MM.1S (cell line): ENCODE results near the gene HS2ST1.
A peak's percentile ranks its signal among the peaks of the same experiment; 100 is the strongest.

Experiments
- DNase-seq: peaks from one replicate; pipeline ENCODE4 v3.0.0-alpha.2; 2015
- H2AFZ ChIP-seq: fragments of 300-600 bp; sonication (generic); 2 replicates; pipeline ENCODE4 v1.6.0; 2016; ENCODE audit warnings: antibody characterized with exemption, low read length
- H3F3A ChIP-seq: fragments of 300-600 bp; sonication (generic); 2 replicates; pipeline ENCODE4 v1.6.1; 2016; ENCODE audit warnings: mild to moderate bottlenecking, antibody characterized with exemption, low read length, moderate library complexity, mixed read lengths; ENCODE audit not compliant: insufficient read depth
- H3K27ac ChIP-seq: fragments of 300-600 bp; sonication (generic); 2 replicates; pipeline ENCODE4 v1.5.1; 2016; ENCODE audit warnings: mild to moderate bottlenecking, low read length
- H3K27me3 ChIP-seq: fragments of 300-600 bp; sonication (generic); replicated peaks from 2 replicates; pipeline ENCODE4 v1.6.0; 2016; ENCODE audit warnings: low read length; ENCODE audit not compliant: insufficient read depth
- H3K36me3 ChIP-seq: fragments of 300-600 bp; sonication (generic); replicated peaks from 2 replicates; pipeline ENCODE4 v1.6.1; 2016; ENCODE audit warnings: mild to moderate bottlenecking, low read length, mixed read lengths; ENCODE audit not compliant: insufficient read depth
- H3K4me1 ChIP-seq: fragments of 300-600 bp; sonication (generic); 2 replicates; pipeline ENCODE4 v1.6.1; 2016; ENCODE audit warnings: low read length, mixed read lengths
- H3K4me2 ChIP-seq: fragments of 300-600 bp; sonication (generic); 2 replicates; pipeline ENCODE4 v1.6.0; 2016; ENCODE audit warnings: low read depth, low read length
- H3K4me3 ChIP-seq: fragments of 300-600 bp; sonication (generic); 2 replicates; pipeline ENCODE4 v1.5.1; 2016; ENCODE audit warnings: low read length, mixed read lengths
- H3K79me2 ChIP-seq: fragments of 300-600 bp; sonication (generic); 2 replicates; pipeline ENCODE4 v1.6.1; 2016; ENCODE audit warnings: mixed run types, low read length, mixed read lengths
- H3K9ac ChIP-seq: fragments of 300-600 bp; sonication (generic); 2 replicates; pipeline ENCODE4 v1.6.1; 2016; ENCODE audit warnings: low read length, mixed read lengths
- H3K9me2 ChIP-seq: fragments of 300-600 bp; sonication (generic); replicated peaks from 2 replicates; pipeline ENCODE4 v1.6.1; 2016; ENCODE audit warnings: mild to moderate bottlenecking, low read length, mixed read lengths; ENCODE audit not compliant: insufficient read depth
- H3K9me3 ChIP-seq: fragments of 300-600 bp; sonication (generic); replicated peaks from 2 replicates; pipeline ENCODE4 v1.6.1; 2016; ENCODE audit warnings: mild to moderate bottlenecking, low read length, mixed read lengths; ENCODE audit not compliant: insufficient read depth
- H4K20me1 ChIP-seq: fragments of 300-600 bp; sonication (generic); 2 replicates; pipeline ENCODE4 v1.6.1; 2016; ENCODE audit warnings: mild to moderate bottlenecking, low read length, moderate library complexity, mixed read lengths; ENCODE audit not compliant: insufficient read depth
- EZH2 ChIP-seq: fragments of 300-600 bp; sonication (generic); optimal IDR thresholded peaks from 2 replicates; pipeline ENCODE3; 2017; ENCODE audit warnings: low read depth, mild to moderate bottlenecking, antibody characterized with exemption, low read length, mixed read lengths
- EZH2phosphoT487 ChIP-seq: fragments of 300-600 bp; sonication (generic); IDR thresholded peaks from 2 replicates; pipeline ENCODE4 v1.6.1; 2018; ENCODE audit warnings: antibody characterized with exemption, low read length
- TF ChIP-seq, protein P1 (sequence below): fragments of 300-600 bp; sonication (generic); IDR thresholded peaks from 2 replicates; pipeline ENCODE4 v1.5.1; 2016; ENCODE audit warnings: antibody characterized with exemption, low read length, mixed read lengths

The HS2ST1 gene

DNA sequence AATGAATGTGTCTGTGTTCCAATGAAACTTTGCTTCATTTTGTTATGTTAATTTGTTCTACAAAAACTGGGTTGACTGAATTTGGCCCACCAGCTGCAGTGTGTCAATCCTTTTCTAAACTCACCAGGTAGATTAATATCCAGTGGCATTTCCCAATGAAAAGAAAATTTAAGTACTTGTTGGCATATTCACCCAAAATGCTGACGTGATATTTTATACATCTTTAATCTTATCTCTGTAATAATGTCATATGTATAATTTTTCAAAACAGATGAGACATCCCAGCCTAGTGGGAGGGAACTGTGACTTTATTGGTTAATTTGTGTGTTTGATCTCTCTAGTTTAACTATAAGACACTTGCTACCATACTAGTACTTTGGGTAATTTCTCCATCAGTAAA lies 8.6 kb upstream of the HS2ST1 start:
- Histone ChIP-seq H3K79me2 (peaks cover 98% of the 10 kb centered on the region), H3K4me3 (no peak overlapping the region), H3K4me2 (no peak overlapping the region), H3K9me3 (no peaks in the 10 kb centered on the region), H3K9me2 (no peaks in the 10 kb centered on the region), H4K20me1 (peaks cover 17% of the 10 kb centered on the region), H2AFZ (no peak overlapping the region), H3K27ac (no peak overlapping the region), H3K4me1 (no peaks in the 10 kb centered on the region), H3F3A (no peaks in the 10 kb centered on the region), H3K27me3 (no peaks in the 10 kb centered on the region), H3K36me3 (peaks cover 8% of the 10 kb centered on the region), H3K9ac (no peak overlapping the region)
- DNase-seq, result no peak
- no peak for TF ChIP-seq EZH2phosphoT487
- TF ChIP-seq, protein P1, sequence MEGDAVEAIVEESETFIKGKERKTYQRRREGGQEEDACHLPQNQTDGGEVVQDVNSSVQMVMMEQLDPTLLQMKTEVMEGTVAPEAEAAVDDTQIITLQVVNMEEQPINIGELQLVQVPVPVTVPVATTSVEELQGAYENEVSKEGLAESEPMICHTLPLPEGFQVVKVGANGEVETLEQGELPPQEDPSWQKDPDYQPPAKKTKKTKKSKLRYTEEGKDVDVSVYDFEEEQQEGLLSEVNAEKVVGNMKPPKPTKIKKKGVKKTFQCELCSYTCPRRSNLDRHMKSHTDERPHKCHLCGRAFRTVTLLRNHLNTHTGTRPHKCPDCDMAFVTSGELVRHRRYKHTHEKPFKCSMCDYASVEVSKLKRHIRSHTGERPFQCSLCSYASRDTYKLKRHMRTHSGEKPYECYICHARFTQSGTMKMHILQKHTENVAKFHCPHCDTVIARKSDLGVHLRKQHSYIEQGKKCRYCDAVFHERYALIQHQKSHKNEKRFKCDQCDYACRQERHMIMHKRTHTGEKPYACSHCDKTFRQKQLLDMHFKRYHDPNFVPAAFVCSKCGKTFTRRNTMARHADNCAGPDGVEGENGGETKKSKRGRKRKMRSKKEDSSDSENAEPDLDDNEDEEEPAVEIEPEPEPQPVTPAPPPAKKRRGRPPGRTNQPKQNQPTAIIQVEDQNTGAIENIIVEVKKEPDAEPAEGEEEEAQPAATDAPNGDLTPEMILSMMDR, result no peak
- TF ChIP-seq EZH2, result no peak

DNA sequence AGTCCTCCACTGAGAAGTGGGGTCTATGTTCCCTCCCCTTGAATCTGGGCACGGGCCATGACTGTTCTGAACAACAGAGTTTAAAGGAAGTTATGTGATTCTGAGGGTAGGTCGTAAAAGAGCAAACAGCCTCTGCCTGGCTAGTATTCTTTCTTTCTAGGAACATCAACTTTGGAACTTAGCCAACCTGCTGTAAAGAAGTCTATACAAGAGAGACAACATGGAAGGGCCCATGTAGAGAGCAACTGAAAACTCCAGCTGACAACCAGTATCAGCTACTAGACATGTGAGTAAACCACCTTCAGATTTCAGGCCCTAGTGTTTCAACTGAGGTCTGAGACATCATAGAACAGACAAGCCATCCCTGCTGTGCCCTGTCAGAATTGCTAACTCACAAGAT lies 8.0 kb upstream of the HS2ST1 start:
- H3K9ac ChIP-seq, result no peak overlapping the region
- TF ChIP-seq EZH2, result no peak
- TF ChIP-seq EZH2phosphoT487, result no peak
- TF ChIP-seq, protein P1, result no peak
- no peak overlapping the region for H3K27ac ChIP-seq
- H3K36me3 ChIP-seq, result peaks cover 8% of the 10 kb centered on the region
- no peaks in the 10 kb centered on the region for H3K9me2 ChIP-seq
- no peaks in the 10 kb centered on the region for H3F3A ChIP-seq
- no peaks in the 10 kb centered on the region for H3K27me3 ChIP-seq
- no peak overlapping the region for H3K4me2 ChIP-seq
- H4K20me1 ChIP-seq, result peaks cover 17% of the 10 kb centered on the region
- H2AFZ ChIP-seq, result no peak overlapping the region
- H3K79me2 ChIP-seq, result peaks cover 99% of the 10 kb centered on the region
- no peaks in the 10 kb centered on the region for H3K4me1 ChIP-seq
- DNase-seq, result no peak
- no peak overlapping the region for H3K4me3 ChIP-seq
- no peaks in the 10 kb centered on the region for H3K9me3 ChIP-seq

DNA sequence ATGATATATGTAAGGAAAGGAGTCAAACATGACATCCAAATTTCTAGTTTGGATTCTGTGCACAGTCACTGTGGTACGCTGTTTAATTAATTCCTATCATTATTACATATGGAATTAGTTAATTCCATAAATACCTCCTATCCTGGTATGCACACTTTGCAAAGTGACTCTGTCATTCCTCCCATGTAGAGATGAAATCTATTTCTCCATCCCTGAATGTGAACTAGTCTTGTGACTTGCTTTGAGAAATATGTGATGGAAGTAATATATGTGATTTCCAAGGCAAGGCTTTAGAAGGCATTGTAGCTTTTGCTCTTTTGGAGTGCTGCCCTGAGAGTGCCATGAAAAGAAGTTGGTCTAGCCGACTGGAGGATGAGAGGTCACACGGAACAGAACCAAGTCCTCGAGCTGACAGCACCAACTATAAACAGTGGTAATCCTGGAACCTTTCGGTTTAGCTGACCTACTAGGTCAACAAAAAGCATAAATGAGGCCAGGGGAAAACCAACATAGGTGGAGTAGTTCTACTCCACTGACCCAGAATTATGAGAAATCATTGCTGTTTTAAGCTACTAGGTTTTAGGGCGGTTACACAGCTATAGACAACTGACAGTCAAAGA lies 2.0 kb upstream of the HS2ST1 start:
- Histone ChIP-seq H3F3A (peaks cover 11% of the 10 kb centered on the region), H3K27me3 (no peaks in the 10 kb centered on the region), H3K9me3 (no peaks in the 10 kb centered on the region), H3K27ac (no peak overlapping the region), H3K9ac (peak overlapping the region; percentile 95; the same call in 1 of the 2 replicates), H3K79me2 (peaks cover 94% of the 10 kb centered on the region), H3K4me2 (peak overlapping the region; percentile 87), H3K4me3 (peak overlapping the region; percentile 95), H3K4me1 (peaks cover 17% of the 10 kb centered on the region), H3K9me2 (no peaks in the 10 kb centered on the region), H2AFZ (no peak overlapping the region), H4K20me1 (peaks cover 4% of the 10 kb centered on the region; the same call in 1 of the 2 replicates), H3K36me3 (peaks cover 4% of the 10 kb centered on the region; the same call in 1 of the 2 replicates)
- TF ChIP-seq EZH2phosphoT487 (no peak), EZH2 (no peak)
- TF ChIP-seq, protein P1, result no peak
- DNase-seq, result no peak
